ENCODE measurements around the gene SGMS2.

The SGMS2 gene

GRCh38 chr4:107856901-107857300 is 32.2 kb downstream of the SGMS2 start:
- Histone ChIP-seq H2AFZ (ENCODE audit: low read length) (no peak overlapping the region), H3F3A (ENCODE audit: insufficient read depth, low read length) (no peaks in the 10 kb centered on the region), H3K4me3 (ENCODE audit: low read length) (no peak overlapping the region), H3K27me3 (replicated peaks; ENCODE audit: insufficient read depth, low read length) (no peaks in the 10 kb centered on the region), H3K4me2 (ENCODE audit: low read depth, low read length) (no peak overlapping the region), H3K9me3 (replicated peaks; ENCODE audit: insufficient read depth, low read length) (no peaks in the 10 kb centered on the region), H3K9me2 (replicated peaks; ENCODE audit: insufficient read depth, low read length) (no peaks in the 10 kb centered on the region), H3K9ac (ENCODE audit: low read length) (no peak overlapping the region), H3K4me1 (ENCODE audit: low read length) (no peaks in the 10 kb centered on the region), H3K79me2 (ENCODE audit: low read length) (no peaks in the 10 kb centered on the region), H4K20me1 (ENCODE audit: insufficient read depth, low read length) (no peaks in the 10 kb centered on the region), H3K36me3 (replicated peaks; ENCODE audit: insufficient read depth, low read length) (no peaks in the 10 kb centered on the region), H3K27ac (ENCODE audit: low read length) (no peak overlapping the region)
- DNase-seq = no peak
- TF ChIP-seq EZH2phosphoT487 (IDR thresholded peaks at IDR 0.05; ENCODE audit: low read length) = no peak
- no peak for TF ChIP-seq EZH2 (optimal IDR thresholded peaks at IDR 0.05; ENCODE audit: low read depth, low read length)
- TF ChIP-seq CTCF (IDR thresholded peaks at IDR 0.05; ENCODE audit: low read length) = no peak

DNA sequence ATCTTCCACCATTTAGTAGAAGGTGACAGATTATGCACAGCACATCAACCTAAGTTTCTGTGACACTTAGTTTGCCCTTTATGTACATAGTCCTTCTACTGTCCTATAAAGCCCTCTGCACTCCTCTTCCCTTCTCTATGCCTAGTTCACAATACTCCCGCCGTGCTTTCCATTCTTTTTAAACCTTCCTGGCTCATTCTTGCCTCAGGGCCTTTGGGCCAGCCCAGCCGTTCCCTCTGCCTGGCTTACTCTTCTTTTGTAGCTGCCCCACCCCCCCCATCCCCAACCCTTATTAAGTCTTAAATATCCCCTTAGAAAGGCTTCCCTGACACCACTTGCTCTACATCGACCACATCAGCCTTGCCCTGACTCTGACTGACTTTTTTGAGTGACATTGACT is 33.0 kb downstream of the SGMS2 start:
- Histone ChIP-seq H3K36me3 (replicated peaks; ENCODE audit: insufficient read depth, low read length) (no peaks in the 10 kb centered on the region), H2AFZ (ENCODE audit: low read length) (no peak overlapping the region), H3F3A (ENCODE audit: insufficient read depth, low read length) (no peaks in the 10 kb centered on the region), H3K9ac (ENCODE audit: low read length) (no peak overlapping the region), H3K4me1 (ENCODE audit: low read length) (no peaks in the 10 kb centered on the region), H3K27ac (ENCODE audit: low read length) (no peak overlapping the region), H3K4me3 (ENCODE audit: low read length) (no peak overlapping the region), H3K27me3 (replicated peaks; ENCODE audit: insufficient read depth, low read length) (no peaks in the 10 kb centered on the region), H3K9me3 (replicated peaks; ENCODE audit: insufficient read depth, low read length) (no peaks in the 10 kb centered on the region), H3K79me2 (ENCODE audit: low read length) (no peaks in the 10 kb centered on the region), H4K20me1 (ENCODE audit: insufficient read depth, low read length) (no peaks in the 10 kb centered on the region), H3K4me2 (ENCODE audit: low read depth, low read length) (no peak overlapping the region), H3K9me2 (replicated peaks; ENCODE audit: insufficient read depth, low read length) (no peaks in the 10 kb centered on the region)
- no peak for TF ChIP-seq EZH2 (optimal IDR thresholded peaks at IDR 0.05; ENCODE audit: low read depth, low read length)
- TF ChIP-seq EZH2phosphoT487 (IDR thresholded peaks at IDR 0.05; ENCODE audit: low read length) = no peak
- TF ChIP-seq CTCF (IDR thresholded peaks at IDR 0.05; ENCODE audit: low read length) = no peak
- DNase-seq = no peak

GRCh38 chr4:107858158-107858742 is 33.5 kb downstream of the SGMS2 start:
- no peaks in the 10 kb centered on the region for H3K79me2 ChIP-seq (ENCODE audit: low read length)
- H3K4me2 ChIP-seq (ENCODE audit: low read depth, low read length) = no peak overlapping the region
- H3K9me2 ChIP-seq (replicated peaks; ENCODE audit: insufficient read depth, low read length) = no peaks in the 10 kb centered on the region
- H3K4me3 ChIP-seq (ENCODE audit: low read length) = no peak overlapping the region
- H3K9me3 ChIP-seq (replicated peaks; ENCODE audit: insufficient read depth, low read length) = no peaks in the 10 kb centered on the region
- no peak overlapping the region for H3K9ac ChIP-seq (ENCODE audit: low read length)
- no peaks in the 10 kb centered on the region for H3K36me3 ChIP-seq (replicated peaks; ENCODE audit: insufficient read depth, low read length)
- no peaks in the 10 kb centered on the region for H3F3A ChIP-seq (ENCODE audit: insufficient read depth, low read length)
- no peaks in the 10 kb centered on the region for H3K27me3 ChIP-seq (replicated peaks; ENCODE audit: insufficient read depth, low read length)
- H3K27ac ChIP-seq (ENCODE audit: low read length) = no peak overlapping the region
- DNase-seq = no peak
- TF ChIP-seq EZH2phosphoT487 (IDR thresholded peaks at IDR 0.05; ENCODE audit: low read length) = no peak
- no peak for TF ChIP-seq CTCF (IDR thresholded peaks at IDR 0.05; ENCODE audit: low read length)
- no peak for TF ChIP-seq EZH2 (optimal IDR thresholded peaks at IDR 0.05; ENCODE audit: low read depth, low read length)
- H3K4me1 ChIP-seq (ENCODE audit: low read length) = no peaks in the 10 kb centered on the region
- H4K20me1 ChIP-seq (ENCODE audit: insufficient read depth, low read length) = no peaks in the 10 kb centered on the region
- no peak overlapping the region for H2AFZ ChIP-seq (ENCODE audit: low read length)
